Erythroblast (primary cell): ENCODE data around the gene C12orf57.
A peak's percentile ranks its signal among the peaks of the same experiment; 100 is the strongest.

Experiments used
- GATA1 ChIP-seq: IDR thresholded peaks from 2 replicates; pipeline ENCODE4 v1.6.1; 2011; ENCODE audit warnings: low read depth, mild to moderate bottlenecking, control low read depth, low read length, moderate library complexity
- POLR2A ChIP-seq: IDR thresholded peaks from 2 replicates; pipeline ENCODE4 v1.6.1; 2011; ENCODE audit warnings: mild to moderate bottlenecking, low read length

DNA sequence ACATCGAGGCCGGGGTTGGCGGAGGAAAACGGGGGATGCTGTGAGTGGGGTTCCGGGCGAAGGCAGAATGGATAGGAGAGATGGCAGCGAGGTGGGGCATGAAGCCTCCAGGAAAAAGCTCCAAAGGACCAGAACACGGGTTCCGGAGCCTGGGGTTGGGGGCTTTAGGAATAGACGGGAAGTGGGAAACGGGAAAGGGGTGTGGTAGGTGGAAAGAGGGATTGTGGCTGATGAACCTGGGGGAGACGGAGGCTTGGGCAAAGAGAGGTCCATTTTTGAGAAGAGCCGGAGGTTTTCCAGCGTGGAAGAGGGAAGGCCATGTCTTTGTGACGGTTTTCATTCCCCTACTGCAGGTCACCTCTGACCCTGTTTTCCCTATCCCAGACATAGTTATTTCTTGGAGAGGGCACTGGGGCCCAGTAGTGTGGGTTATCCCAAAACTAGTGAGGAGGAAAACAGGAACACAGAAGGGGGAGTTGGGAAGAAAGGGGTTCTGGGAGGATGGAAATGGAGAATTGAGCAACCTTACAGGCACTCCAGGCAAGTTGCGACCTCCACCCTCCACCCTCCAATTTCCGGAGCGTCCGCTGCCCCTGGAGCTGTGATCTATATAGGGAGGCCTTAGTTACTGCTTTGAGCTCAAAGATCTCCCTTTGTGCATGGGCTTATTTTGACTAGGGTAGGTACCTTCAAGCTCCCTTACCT is 15.0 kb upstream of the C12orf57 start:
- TF ChIP-seq POLR2A (peak; percentile 33), GATA1 (no peak)
